ENCODE measurements around the gene ZNF211. TPM values are rescaled to one million over a fixed set of nuclear protein-coding genes. Genes with fewer than 3 reads are reported as not detected.

ZNF211 gene
- 10 to 100 TPM in 1 of 4 donors, 1 to 10 TPM in 3; 5.3 to 15.0 (median 9.2) TPM for total RNA-seq

GRCh38 chr19:57632987-57633831 is at the start of gene ZNF211:
Gene ZNF211, plus strand, starts transcription at chr19:57633168. Its CDS starts 179 bp downstream, at chr19:57633347.
- ATAC-seq (ENCODE audit: low FRiP score) (peak; percentile 98), DNase-seq (ENCODE audit: low spot score) (peak; percentile 48)
- no peak for TF ChIP-seq CTCF (IDR thresholded peaks at IDR 0.05)

- no peak for TF ChIP-seq CTCF (IDR thresholded peaks at IDR 0.05)
- peak; percentile 69 for DNase-seq (ENCODE audit: low spot score)
- ATAC-seq (ENCODE audit: low FRiP score), result peak; percentile 63
Observed at GRCh38 chr19:57583521-57584416, 49.2 kb upstream of the ZNF211 start, which contains the start of gene ZIK1. Gene ZIK1, plus strand, starts transcription at chr19:57584145. Its CDS starts 212 bp downstream, at chr19:57584357.

- ATAC-seq (ENCODE audit: low FRiP score), result no peak
- no peak for TF ChIP-seq CTCF (IDR thresholded peaks at IDR 0.05)
- no peak for DNase-seq (ENCODE audit: low spot score)
Observed at GRCh38 chr19:57587529-57587928, 45.4 kb upstream of the ZNF211 start.

- ATAC-seq (ENCODE audit: low FRiP score) (no peak), DNase-seq (ENCODE audit: low spot score) (no peak)
- TF ChIP-seq CTCF (IDR thresholded peaks at IDR 0.05), result no peak
Observed at GRCh38 chr19:57599377-57599760, 33.6 kb upstream of the ZNF211 start.

- DNase-seq (ENCODE audit: low spot score), result peak; percentile 95
- ATAC-seq (ENCODE audit: low FRiP score), result peak; percentile 87
- no peak for TF ChIP-seq CTCF (IDR thresholded peaks at IDR 0.05)
Observed at GRCh38 chr19:57599761-57600383, 33.1 kb upstream of the ZNF211 start, which contains the start of gene ZNF530. Gene ZNF530, plus strand, starts transcription at chr19:57599885. Its CDS starts 4,461 bp downstream, at chr19:57604346.

GRCh38 chr19:57606931-57607330 is 26.0 kb upstream of the ZNF211 start:
- ATAC-seq (ENCODE audit: low FRiP score), result no peak
- no peak for TF ChIP-seq CTCF (IDR thresholded peaks at IDR 0.05)
- DNase-seq (ENCODE audit: low spot score), result no peak
